Panc1 (cell line): ENCODE data around the gene NCOA6. TPM values are rescaled to one million over a fixed set of nuclear protein-coding genes. Genes with fewer than 3 reads are reported as not detected.

Experiments used
- ATAC-seq: fragments of 200-7000 bp; cut with Tn5 transposase; 2 replicates; pipeline ENCODE4 v1.9.1; 2020; ENCODE audit warnings: mild to moderate bottlenecking, moderate library complexity
- BruUV-seq: library from RNA; stranded (reverse); fragments of 400-500 nt; replicated peaks from 2 replicates; lab custom pipeline; 2021; lab: Mats Ljungman, UMichigan
- CTCF ChIA-PET: fragments of 300-600 bp; sonication (Branson Sonifier 250); formaldehyde crosslinking; loops from one replicate; lab custom pipeline; 2022; ENCODE audit warnings: antibody characterized with exemption; lab: Charles Lee
- POLR2A ChIA-PET: fragments of 300-600 bp; sonication (Branson Sonifier 250); formaldehyde crosslinking; loops from one replicate; lab custom pipeline; 2022; ENCODE audit warnings: antibody characterized with exemption; lab: Charles Lee
- DNase-seq: peaks from one replicate; pipeline ENCODE4 v3.0.0-alpha.2; 2010; ENCODE audit warnings: low read depth, low spot score
- H3K27ac ChIP-seq: 2 replicates; pipeline ENCODE4 v1.5.1; 2011; ENCODE audit warnings: mild to moderate bottlenecking, low read length, inconsistent platforms
- H3K27me3 ChIP-seq: fragments of 200-500 bp; sonication (Bioruptor generic); 2 replicates; pipeline ENCODE4 v1.6.0; 2014; ENCODE audit warnings: low read length, inconsistent platforms; ENCODE audit not compliant: control insufficient read depth, insufficient read depth
- H3K36me3 ChIP-seq: fragments of 200-500 bp; sonication (Bioruptor generic); 2 replicates; pipeline ENCODE4 v1.5.1; 2014; ENCODE audit warnings: inconsistent platforms, mild to moderate bottlenecking, low read length, moderate library complexity; ENCODE audit not compliant: control insufficient read depth, insufficient read depth
- H3K4me1 ChIP-seq: 2 replicates; pipeline ENCODE4 v1.5.1; 2011; ENCODE audit warnings: inconsistent platforms, mild to moderate bottlenecking, low read length, moderate library complexity; ENCODE audit not compliant: control insufficient read depth, insufficient read depth
- H3K4me3 ChIP-seq, 2 experiments: 2 replicates each; pipeline ENCODE4 v1.5.1; 2011 to 2012; ENCODE audit warnings: low read depth in 2 of 2, low read length in 2 of 2, mild to moderate bottlenecking in 2 of 2, inconsistent platforms in 1 of 2, moderate library complexity in 1 of 2
- H3K9me3 ChIP-seq: fragments of 200-500 bp; sonication (Bioruptor generic); 2 replicates; pipeline ENCODE4 v1.5.1; 2014; ENCODE audit warnings: low read depth, mild to moderate bottlenecking, inconsistent platforms, low read length, moderate library complexity; ENCODE audit not compliant: control insufficient read depth, insufficient read depth
- CTCF ChIP-seq: fragments of 450-650 bp; IDR thresholded peaks from 2 replicates; pipeline ENCODE4 v1.5.1; 2017; ENCODE audit warnings: mild to moderate bottlenecking
- POLR2AphosphoS5 ChIP-seq: IDR thresholded peaks from 2 replicates; pipeline ENCODE4 v1.6.1; 2012; ENCODE audit warnings: mild to moderate bottlenecking, low read depth, low read length, moderate library complexity
- REST ChIP-seq, 2 experiments: IDR thresholded peaks; 2 replicates each; pipeline ENCODE4 v1.6.1; 2011 to 2012; ENCODE audit warnings: low read depth in 2 of 2, control low read depth in 1 of 2, low read length in 1 of 2, mild to moderate bottlenecking in 1 of 2, moderate library complexity in 1 of 2; ENCODE audit not compliant: insufficient read depth in 1 of 2
- SIN3A ChIP-seq: IDR thresholded peaks from 2 replicates; pipeline ENCODE4 v1.6.1; 2012; ENCODE audit warnings: low read depth, mild to moderate bottlenecking, low read length, moderate library complexity, borderline replicate concordance; ENCODE audit not compliant: insufficient read depth
- TCF7L2 ChIP-seq: IDR thresholded peaks from 2 replicates; pipeline ENCODE4 v1.6.1; 2011; ENCODE audit warnings: mild to moderate bottlenecking, low read depth, low read length, inconsistent platforms
- in situ Hi-C: cut with HindIII; loops from 2 replicates; pipeline ENCODE4 v1.10.0; 2016; ENCODE audit warnings: low sequenced_read_pairs, low pct_unique_long_range_greater_than_20kb
- intact Hi-C: fragments of 100-400 bp; cut with micrococcal nuclease; formaldehyde crosslinking; loops from one replicate; pipeline ENCODE4 v1.10.0; 2022; ENCODE audit not compliant: unreplicated experiment
- total RNA-seq: library from RNA; stranded (reverse); gene quantifications from one replicate; pipeline ENCODE4 v1.2.1, GENCODE V29; 2021; ENCODE audit not compliant: unreplicated experiment

The NCOA6 gene
- total RNA-seq, 1 experiment from 2014 or later: 28.9 TPM

- no peaks in the 10 kb centered on the region; the same call in 1 of the 2 replicates for H3K36me3 ChIP-seq
- H3K4me1 ChIP-seq: peaks cover 13% of the 10 kb centered on the region
- H3K27me3 ChIP-seq: no peaks in the 10 kb centered on the region
- ChIA-PET CTCF (no interaction called here), POLR2A (no interaction called here)
- H3K9me3 ChIP-seq: no peaks in the 10 kb centered on the region
- H3K27ac ChIP-seq: peak overlapping the region; percentile 78; the same call in 1 of the 2 replicates
- in situ Hi-C loops: no loop called here
- peak overlapping the region in 1 of 2 experiments; percentile 87; a peak in 3 of 4 replicates for H3K4me3 ChIP-seq
- DNase-seq (no peak), ATAC-seq (no peak)
- TF ChIP-seq SIN3A (no peak), POLR2AphosphoS5 (no peak), REST (IDR thresholded peaks at IDR 0.05; ENCODE audit: insufficient read depth in 1 of 2, low read depth in 2 of 2, low read length in 1 of 2) (no peak), TCF7L2 (no peak), CTCF (no peak)
- BruUV-seq: no TSS peak
- intact Hi-C loops: loop anchor here (10.0 kb wide), 1 partner anchor 141 kb away; no protein-coding TSS in a partner anchor
Measured at GRCh38 chr20:34705397-34706301, 119.8 kb downstream of the NCOA6 start.

GRCh38 chr20:34705008-34705396 lies 120.4 kb downstream of the NCOA6 start:
- in situ Hi-C loops (no loop called here), intact Hi-C loops (loop anchor here (10.0 kb wide), 1 partner anchor 140 kb away; no protein-coding TSS in a partner anchor)
- H3K4me3 ChIP-seq: peak overlapping the region; percentile 64 to 87
- ChIA-PET CTCF (no interaction called here), POLR2A (no interaction called here)
- no peaks in the 10 kb centered on the region for H3K27me3 ChIP-seq
- peaks cover 8% of the 10 kb centered on the region for H3K4me1 ChIP-seq
- ATAC-seq: no peak
- BruUV-seq: no TSS peak
- no peak for TF ChIP-seq POLR2AphosphoS5
- TF ChIP-seq TCF7L2: no peak
- TF ChIP-seq CTCF: no peak
- no peak for TF ChIP-seq REST (IDR thresholded peaks at IDR 0.05; ENCODE audit: insufficient read depth in 1 of 2, low read depth in 2 of 2, low read length in 1 of 2)
- TF ChIP-seq SIN3A: no peak
- no peak for DNase-seq
- no peaks in the 10 kb centered on the region; the same call in 1 of the 2 replicates for H3K36me3 ChIP-seq
- peak overlapping the region; percentile 78 for H3K27ac ChIP-seq
- H3K9me3 ChIP-seq: no peaks in the 10 kb centered on the region
